Testis (tissue), 2 donors: ENCODE measurements around the gene FLNB.

ENCODE experiments used
- POLR2A ChIP-seq: fragments of 450-650 bp; IDR thresholded peaks from one replicate; pipeline ENCODE4 v1.6.1; 2017; ENCODE audit warnings: antibody characterized with exemption, mild to moderate bottlenecking, moderate library complexity
- TF ChIP-seq, protein P1 (sequence below), 3 experiments: fragments of 450-650 bp in 2 of 3; fragments of 200-600 bp in 1 of 3; sonication (generic) in 1 of 3; IDR thresholded peaks; one replicate each; pipeline ENCODE4 v1.5.1; 2016 to 2019; ENCODE audit warnings: antibody characterized with exemption in 3 of 3, mild to moderate bottlenecking in 2 of 3, moderate library complexity in 1 of 3

GRCh38 chr3:58180940-58181587, 172.8 kb downstream of the FLNB start:
- TF ChIP-seq, protein P1, sequence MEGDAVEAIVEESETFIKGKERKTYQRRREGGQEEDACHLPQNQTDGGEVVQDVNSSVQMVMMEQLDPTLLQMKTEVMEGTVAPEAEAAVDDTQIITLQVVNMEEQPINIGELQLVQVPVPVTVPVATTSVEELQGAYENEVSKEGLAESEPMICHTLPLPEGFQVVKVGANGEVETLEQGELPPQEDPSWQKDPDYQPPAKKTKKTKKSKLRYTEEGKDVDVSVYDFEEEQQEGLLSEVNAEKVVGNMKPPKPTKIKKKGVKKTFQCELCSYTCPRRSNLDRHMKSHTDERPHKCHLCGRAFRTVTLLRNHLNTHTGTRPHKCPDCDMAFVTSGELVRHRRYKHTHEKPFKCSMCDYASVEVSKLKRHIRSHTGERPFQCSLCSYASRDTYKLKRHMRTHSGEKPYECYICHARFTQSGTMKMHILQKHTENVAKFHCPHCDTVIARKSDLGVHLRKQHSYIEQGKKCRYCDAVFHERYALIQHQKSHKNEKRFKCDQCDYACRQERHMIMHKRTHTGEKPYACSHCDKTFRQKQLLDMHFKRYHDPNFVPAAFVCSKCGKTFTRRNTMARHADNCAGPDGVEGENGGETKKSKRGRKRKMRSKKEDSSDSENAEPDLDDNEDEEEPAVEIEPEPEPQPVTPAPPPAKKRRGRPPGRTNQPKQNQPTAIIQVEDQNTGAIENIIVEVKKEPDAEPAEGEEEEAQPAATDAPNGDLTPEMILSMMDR (IDR thresholded peaks at IDR 0.05), result no peak
- no peak for TF ChIP-seq POLR2A
